SK-N-SH (cell line): ENCODE data around the gene ST7. TPM values are rescaled to one million over a fixed set of nuclear protein-coding genes. Genes with fewer than 3 reads are reported as not detected.
A peak's percentile ranks its signal among the peaks of the same experiment; 100 is the strongest.

Experiments used
- CTCF ChIA-PET: fragments of 300-600, 350-600 bp; formaldehyde crosslinking; extraction: SDS; loops from one replicate; lab custom pipeline; 2021; lab: Yijun Ruan, JAX
- POLR2A ChIA-PET: fragments of 350-600 bp; sonication (Branson Sonifier 250); formaldehyde crosslinking; extraction: SDS; loops from one replicate; lab custom pipeline; 2020; ENCODE audit warnings: antibody characterized with exemption, inconsistent platforms; lab: Yijun Ruan, JAX
- DNase-seq: peaks from one replicate; pipeline ENCODE4 v3.0.0; 2012
- H2AFZ ChIP-seq: fragments of 200-600 bp; sonication (generic); 2 replicates; pipeline ENCODE4 v1.8.1; 2016; ENCODE audit warnings: antibody characterized with exemption, mild to moderate bottlenecking, low read depth
- H3F3A ChIP-seq: fragments of 200-600 bp; sonication (generic); replicated peaks from 2 replicates; pipeline ENCODE3; 2016; ENCODE audit warnings: antibody characterized with exemption, mild to moderate bottlenecking; ENCODE audit not compliant: insufficient read depth
- H3K27ac ChIP-seq, 2 experiments: fragments of 200-500 bp in 1 of 2; fragments of 200-600 bp in 1 of 2; sonication (Bioruptor generic) in 1 of 2; sonication (generic), shearing (Covaris generic) in 1 of 2; 2 replicates each; pipeline versions ENCODE4 v1.5.1 to v1.6.1; 2014 to 2016; ENCODE audit warnings: low read depth in 2 of 2, inconsistent platforms in 1 of 2, low read length in 1 of 2, mild to moderate bottlenecking in 1 of 2, mixed read lengths in 1 of 2
- H3K27me3 ChIP-seq: fragments of 200-600 bp; sonication (generic), shearing (Covaris generic); 2 replicates; pipeline ENCODE4 v1.6.1; 2016; ENCODE audit warnings: mixed run types; ENCODE audit not compliant: insufficient read depth
- H3K36me3 ChIP-seq, 2 experiments: fragments of 200-500 bp in 1 of 2; fragments of 200-600 bp in 1 of 2; sonication (Bioruptor generic) in 1 of 2; sonication (generic) in 1 of 2; replicated peaks in 1 of 2; 2 replicates each; pipeline versions ENCODE3 to v1.5.1; 2014 to 2016; ENCODE audit warnings: low read length in 1 of 2, mild to moderate bottlenecking in 1 of 2; ENCODE audit not compliant: insufficient read depth in 2 of 2, control insufficient read depth in 1 of 2
- H3K4me1 ChIP-seq, 2 experiments: fragments of 200-500 bp in 1 of 2; fragments of 200-600 bp in 1 of 2; sonication (Bioruptor generic) in 1 of 2; sonication (generic), shearing (Covaris generic) in 1 of 2; 2 replicates each; pipeline versions ENCODE4 v1.5.1 to v1.6.1; 2014 to 2016; ENCODE audit warnings: low read depth in 1 of 2, low read length in 1 of 2, mixed run types in 1 of 2; ENCODE audit not compliant: insufficient read depth in 2 of 2, control insufficient read depth in 1 of 2
- H3K4me2 ChIP-seq: fragments of 200-600 bp; sonication (generic), shearing (Covaris generic); 2 replicates; pipeline ENCODE4 v1.6.1; 2017; ENCODE audit warnings: mixed run types
- H3K4me3 ChIP-seq, 2 experiments: fragments of 200-500 bp in 1 of 2; fragments of 200-600 bp in 1 of 2; sonication (Bioruptor generic) in 1 of 2; sonication (generic), shearing (Covaris generic) in 1 of 2; 2 replicates each; pipeline versions ENCODE4 v1.5.1 to v1.8.1; 2014 to 2016; ENCODE audit warnings: low read depth in 2 of 2, inconsistent platforms in 1 of 2, low read length in 1 of 2, mild to moderate bottlenecking in 1 of 2, mixed read lengths in 1 of 2, moderate library complexity in 1 of 2
- H3K79me2 ChIP-seq: fragments of 200-600 bp; sonication (generic); 2 replicates; pipeline ENCODE4 v1.8.1; 2017; ENCODE audit warnings: mild to moderate bottlenecking; ENCODE audit not compliant: insufficient read depth
- H3K9ac ChIP-seq: fragments of 200-600 bp; sonication (generic); 2 replicates; pipeline ENCODE4 v1.6.1; 2017; ENCODE audit warnings: mixed run types
- H3K9me2 ChIP-seq: fragments of 200-600 bp; sonication (generic); 2 replicates; pipeline ENCODE4 v1.6.1; 2017; ENCODE audit warnings: mixed run types
- H3K9me3 ChIP-seq: fragments of 200-600 bp; sonication (generic); 2 replicates; pipeline ENCODE4 v1.6.1; 2017; ENCODE audit warnings: mixed run types, mild to moderate bottlenecking, moderate library complexity
- H4K20me1 ChIP-seq: fragments of 200-600 bp; sonication (generic); 2 replicates; pipeline ENCODE4 v1.6.1; 2017; ENCODE audit warnings: mild to moderate bottlenecking, mixed run types; ENCODE audit not compliant: insufficient read depth
- CHD2 ChIP-seq: fragments of 150-350 bp; IDR thresholded peaks from 2 replicates; pipeline ENCODE4 v1.6.1; 2018; ENCODE audit warnings: low read length; ENCODE audit not compliant: partially characterized antibody
- EP300 ChIP-seq, 2 experiments: IDR thresholded peaks; 2 replicates each; pipeline versions ENCODE4 v1.4.0 to v1.6.1; 2012; ENCODE audit warnings: borderline replicate concordance in 1 of 2, low read depth in 1 of 2, low read length in 1 of 2
- EZH2phosphoT487 ChIP-seq: fragments of 200-600 bp; sonication (generic); IDR thresholded peaks from 2 replicates; pipeline ENCODE4 v1.6.1; 2017; ENCODE audit warnings: low read depth, mixed run types, mild to moderate bottlenecking, antibody characterized with exemption, moderate library complexity, borderline replicate concordance
- FOXJ3 ChIP-seq: sonication (generic); formaldehyde crosslinking; IDR thresholded peaks from 2 replicates; pipeline ENCODE4 v1.5.1; 2020; ENCODE audit warnings: mild to moderate bottlenecking, missing genetic modification reagents
- FOXM1 ChIP-seq: IDR thresholded peaks from 2 replicates; pipeline ENCODE4 v1.4.0; 2012; ENCODE audit warnings: low read depth, mild to moderate bottlenecking
- IRF3 ChIP-seq: fragments of 150-350 bp; IDR thresholded peaks from 2 replicates; pipeline ENCODE4 v1.6.1; 2016; ENCODE audit warnings: mild to moderate bottlenecking, low read depth, low read length
- JUND ChIP-seq: IDR thresholded peaks from 2 replicates; pipeline ENCODE4 v1.4.0; 2012
- MAX ChIP-seq: IDR thresholded peaks from 2 replicates; pipeline ENCODE4 v1.4.0; 2012; ENCODE audit warnings: low read depth
- MXI1 ChIP-seq: IDR thresholded peaks from 2 replicates; pipeline ENCODE4 v1.6.1; 2012; ENCODE audit warnings: mild to moderate bottlenecking, low read depth, low read length, improper control_type of control experiment
- NFIC ChIP-seq: IDR thresholded peaks from 2 replicates; pipeline ENCODE4 v1.4.0; 2012; ENCODE audit warnings: borderline replicate concordance
- NRF1 ChIP-seq: IDR thresholded peaks from 2 replicates; pipeline ENCODE4 v1.6.1; 2012; ENCODE audit warnings: low read depth, mild to moderate bottlenecking, low read length
- RCOR1 ChIP-seq: fragments of 150-350 bp; IDR thresholded peaks from 2 replicates; pipeline ENCODE4 v1.6.1; 2017; ENCODE audit warnings: antibody characterized with exemption, low read length
- REST ChIP-seq: IDR thresholded peaks from 2 replicates; pipeline ENCODE4 v1.6.1; 2012; ENCODE audit warnings: mild to moderate bottlenecking, low read depth, low read length, moderate library complexity
- RFX5 ChIP-seq: IDR thresholded peaks from 2 replicates; pipeline ENCODE4 v1.6.1; 2012; ENCODE audit warnings: mild to moderate bottlenecking, improper control_type of control experiment, low read length
- TAF1 ChIP-seq: IDR thresholded peaks from 2 replicates; pipeline ENCODE4 v1.6.1; 2012; ENCODE audit warnings: low read depth, mild to moderate bottlenecking, low read length, moderate library complexity, borderline replicate concordance
- TCF12 ChIP-seq: IDR thresholded peaks from 2 replicates; pipeline ENCODE4 v1.4.0; 2012
- TEAD4 ChIP-seq: IDR thresholded peaks from 2 replicates; pipeline ENCODE4 v1.4.0; 2012; ENCODE audit warnings: mild to moderate bottlenecking, borderline replicate concordance; ENCODE audit not compliant: insufficient read depth
- USF1 ChIP-seq: IDR thresholded peaks from 2 replicates; pipeline ENCODE4 v1.4.0; 2012; ENCODE audit warnings: low read depth, borderline replicate concordance
- USF2 ChIP-seq: fragments of 150-350 bp; IDR thresholded peaks from 2 replicates; pipeline ENCODE4 v1.6.1; 2017; ENCODE audit warnings: antibody characterized with exemption, low read length, low read depth, borderline replicate concordance
- ZBTB33 ChIP-seq: IDR thresholded peaks from 2 replicates; pipeline ENCODE4 v1.4.0; 2012; ENCODE audit warnings: low read depth, borderline replicate concordance
- WGBS: methylation state at CpG from one replicate; pipeline ENCODE4 v1.1.6; 2017; ENCODE audit warnings: low lambda C conversion rate; 5-methylcytosine and 5-hydroxymethylcytosine counted together
- polyA plus RNA-seq, 3 experiments: library from polyadenylated mRNA; depleted of rRNA; stranded (reverse); fragments of >200 nt; gene quantifications; 2 replicates each; pipeline ENCODE4 v1.2.3, GENCODE V29; 2012

ST7 gene
- polyA plus RNA-seq, 1 of the 3 experiments (the other 2 are of a cell fraction), result 23.5 TPM

GRCh38 chr7:116953372-116953905 lies at the start of gene ST7 (continued):
- TF ChIP-seq IRF3 (no peak), CHD2 (peak; percentile 14), USF1 (no peak), REST (peak; percentile 25; the same call in 1 of the 2 replicates), MXI1 (peak; percentile 19; the same call in 1 of the 2 replicates), NFIC (no peak), JUND (no peak; the same call in 1 of the 2 replicates), EZH2phosphoT487 (no peak)

GRCh38 chr7:116906391-116906790 lies 46.9 kb upstream of the ST7 start:
- Histone ChIP-seq H3K9me3 (no peaks in the 10 kb centered on the region), H3K4me1 (no peaks in the 10 kb centered on the region; a peak in 1 of 4 replicates), H3K79me2 (peaks cover 12% of the 10 kb centered on the region; the same call in 1 of the 2 replicates), H3K4me2 (no peak overlapping the region), H3K4me3 (no peak overlapping the region), H2AFZ (no peak overlapping the region), H3K9ac (no peak overlapping the region), H3K36me3 (peaks cover 71 to 73% of the 10 kb centered on the region in 2 experiments), H3K27ac (no peak overlapping the region), H3F3A (peaks cover 7% of the 10 kb centered on the region), H3K9me2 (no peaks in the 10 kb centered on the region), H3K27me3 (no peaks in the 10 kb centered on the region), H4K20me1 (peaks cover 3% of the 10 kb centered on the region; the same call in 1 of the 2 replicates)
- DNase-seq, result no peak
- 97% methylated on average over 1 of the region's 1 CpG for WGBS
- ChIA-PET POLR2A (no interaction called here), CTCF (interaction anchor here (1.3 kb wide), 1 partner anchor 23 kb away, joined by 3 read pairs; no protein-coding TSS in a partner anchor)
- TF ChIP-seq MAX, result no peak
- TF ChIP-seq ZBTB33, result no peak
- TF ChIP-seq USF1, result no peak
- no peak for TF ChIP-seq TEAD4
- no peak for TF ChIP-seq JUND
- no peak for TF ChIP-seq TAF1
- TF ChIP-seq TCF12, result no peak
- no peak for TF ChIP-seq EP300 (IDR thresholded peaks at IDR 0.05; ENCODE audit: borderline replicate concordance in 1 of 2, low read depth in 1 of 2, low read length in 1 of 2)
- TF ChIP-seq RCOR1, result no peak
- TF ChIP-seq NRF1, result no peak
- no peak for TF ChIP-seq RFX5
- TF ChIP-seq FOXJ3, result no peak
- no peak for TF ChIP-seq FOXM1
- no peak for TF ChIP-seq USF2
